Measurements from ENCODE around the gene HACD4. TPM values are rescaled to one million over a fixed set of nuclear protein-coding genes. Genes with fewer than 3 reads are reported as not detected.

The HACD4 gene
- not detected in 2 replicates for total RNA-seq (2014; rRNA removed; shearing (Covaris generic))

- DNase-seq (ENCODE audit: low read depth): no peak
These were observed at the start of gene HACD4 for GRCh38 chr9:21031091-21031807. HACD4 (minus strand) TSS chr9:21031640; CDS start chr9:21031590, 50 bp downstream.

GRCh38 chr9:21080793-21081192 lies 49.4 kb upstream of the HACD4 start:
- no peak for DNase-seq (ENCODE audit: low read depth)

GRCh38 chr9:21078702-21079101 lies 47.3 kb upstream of the HACD4 start:
- no peak for DNase-seq (ENCODE audit: low read depth)

- no peak for DNase-seq (ENCODE audit: low read depth)
These were observed 46.3 kb upstream of the HACD4 start, which contains the start of gene IFNB1 for GRCh38 chr9:21077781-21078180. IFNB1 (minus strand) TSS chr9:21077942; CDS start chr9:21077869, 73 bp downstream.

- DNase-seq (ENCODE audit: low read depth): no peak
These were observed 44.0 kb upstream of the HACD4 start for GRCh38 chr9:21075484-21075883.

- DNase-seq (ENCODE audit: low read depth): no peak
These were observed 39.5 kb upstream of the HACD4 start for GRCh38 chr9:21070906-21071305.

GRCh38 chr9:21070171-21070571 lies 38.7 kb upstream of the HACD4 start:
- no peak for DNase-seq (ENCODE audit: low read depth)

GRCh38 chr9:21060919-21061561 lies 29.6 kb upstream of the HACD4 start:
- DNase-seq (ENCODE audit: low read depth): no peak

- no peak for DNase-seq (ENCODE audit: low read depth)
These were observed 25.5 kb upstream of the HACD4 start for GRCh38 chr9:21056931-21057330.

GRCh38 chr9:21053851-21054250 lies 22.4 kb upstream of the HACD4 start:
- no peak for DNase-seq (ENCODE audit: low read depth)

- DNase-seq (ENCODE audit: low read depth): no peak
These were observed 15.8 kb upstream of the HACD4 start for GRCh38 chr9:21047281-21047691.

GRCh38 chr9:21043841-21044240 lies 12.4 kb upstream of the HACD4 start:
- DNase-seq (ENCODE audit: low read depth): no peak

GRCh38 chr9:21042466-21042865 lies 11.0 kb upstream of the HACD4 start:
- no peak for DNase-seq (ENCODE audit: low read depth)

GRCh38 chr9:21039302-21039701 lies 7.9 kb upstream of the HACD4 start:
- no peak for DNase-seq (ENCODE audit: low read depth)

GRCh38 chr9:21037278-21037677 lies 5.8 kb upstream of the HACD4 start:
- no peak for DNase-seq (ENCODE audit: low read depth)

- DNase-seq (ENCODE audit: low read depth): no peak
These were observed 356 bp upstream of the HACD4 start for GRCh38 chr9:21031808-21032183.

- DNase-seq (ENCODE audit: low read depth): no peak
These were observed 928 bp downstream of the HACD4 start for GRCh38 chr9:21030389-21031035.

- no peak for DNase-seq (ENCODE audit: low read depth)
These were observed 1.8 kb downstream of the HACD4 start for GRCh38 chr9:21029661-21030060.

- no peak for DNase-seq (ENCODE audit: low read depth)
These were observed 3.0 kb downstream of the HACD4 start for GRCh38 chr9:21028466-21028865.

GRCh38 chr9:21027295-21027694 lies 4.1 kb downstream of the HACD4 start:
- DNase-seq (ENCODE audit: low read depth): no peak

- no peak for DNase-seq (ENCODE audit: low read depth)
These were observed 7.6 kb downstream of the HACD4 start for GRCh38 chr9:21023861-21024260.

GRCh38 chr9:21018177-21018576 lies 13.3 kb downstream of the HACD4 start:
- DNase-seq (ENCODE audit: low read depth): no peak
